ENCODE data around the gene ZNF503. TPM values are rescaled to one million over a fixed set of nuclear protein-coding genes. Genes with fewer than 3 reads are reported as not detected.

ZNF503 gene
- total and polyA plus RNA-seq, 2 of the 8 experiments (the other 6 are each of a cell fraction or from before 2014, with no cell fraction given): 0.03 to 0.13 TPM

- no peak for TF ChIP-seq BRCA1 (IDR thresholded peaks at IDR 0.05; ENCODE audit: low read depth, low read length)
These were observed 36.1 kb upstream of the ZNF503 start (continued) for GRCh38 chr10:75437693-75438092.

GRCh38 chr10:75436896-75437295, 35.3 kb upstream of the ZNF503 start:
- Histone ChIP-seq H3K79me2 (ENCODE audit: control insufficient read depth in 1 of 2, insufficient read depth in 2 of 2, low read length in 2 of 2) (no peaks in the 10 kb centered on the region), H3K4me1 (replicated peaks in 1 of 4; ENCODE audit: control insufficient read depth in 3 of 4, insufficient read depth in 4 of 4, low read length in 3 of 4) (peaks cover 0 to 2% (median under 1%) of the 10 kb centered on the region in 4 experiments; a peak in 4 of 7 replicates), H4K5ac (ENCODE audit: insufficient read length, low read depth, low read length) (no peak overlapping the region), H3K4me3 (ENCODE audit: extremely low read depth in 1 of 4, insufficient read depth in 2 of 4, low read depth in 3 of 4, low read length in 4 of 4) (no peak overlapping the region), H3K79me1 (ENCODE audit: low read depth, low read length) (no peaks in the 10 kb centered on the region), H2BK120ac (replicated peaks; ENCODE audit: low read depth, low read length) (no peak overlapping the region), H4K20me1 (replicated peaks in 1 of 2; ENCODE audit: control insufficient read depth in 1 of 2, insufficient read depth in 2 of 2, low read length in 2 of 2) (peaks cover 0 to 3% of the 10 kb centered on the region in 2 experiments), H3K4me2 (ENCODE audit: insufficient read depth in 1 of 2, low read depth in 2 of 2, low read length in 2 of 2) (no peak overlapping the region), H2BK20ac (ENCODE audit: low read length) (no peak overlapping the region), H3K9me3 (ENCODE audit: insufficient read depth in 2 of 2, low read depth in 1 of 2, low read length in 1 of 2) (no peaks in the 10 kb centered on the region), H3K23me2 (ENCODE audit: low read depth, low read length) (no peaks in the 10 kb centered on the region), H2BK5ac (ENCODE audit: low read depth, low read length) (no peak overlapping the region), H3K4ac (replicated peaks; ENCODE audit: insufficient read length, low read depth, low read length) (no peak overlapping the region), H2BK12ac (ENCODE audit: low read depth, low read length) (no peak overlapping the region), H4K8ac (ENCODE audit: extremely low read depth, insufficient read depth, low read length) (no peak overlapping the region), H2AK5ac (ENCODE audit: low read depth, low read length) (no peak overlapping the region), H3K9ac (replicated peaks in 1 of 4; ENCODE audit: extremely low read depth in 1 of 4, low read depth in 3 of 4, low read length in 3 of 4) (no peak overlapping the region), H3K56ac (replicated peaks; ENCODE audit: insufficient read length, low read depth, low read length) (no peak overlapping the region), H3K36me3 (ENCODE audit: control insufficient read depth in 2 of 4, insufficient read depth in 4 of 4, low read length in 3 of 4) (no peaks in the 10 kb centered on the region), H4K91ac (replicated peaks; ENCODE audit: insufficient read length, low read length) (no peak overlapping the region), H2BK15ac (ENCODE audit: low read length) (no peak overlapping the region), H3K27ac (ENCODE audit: low read depth, low read length) (no peak overlapping the region), H3K27me3 (replicated peaks in 1 of 4; ENCODE audit: control insufficient read depth in 3 of 4, extremely low read depth in 1 of 4, insufficient read depth in 3 of 4, low read length in 3 of 4) (peaks cover 20 to 55% (median 41%) of the 10 kb centered on the region in 4 experiments), H3K23ac (ENCODE audit: insufficient read length) (no peak overlapping the region), H3K14ac (ENCODE audit: insufficient read length) (no peak overlapping the region), H3K18ac (ENCODE audit: extremely low read depth, low read length) (no peak overlapping the region), H2AFZ (ENCODE audit: low read length) (no peak overlapping the region)
- TF ChIP-seq FOSL1 (IDR thresholded peaks at IDR 0.05; ENCODE audit: insufficient read depth, low read depth, low read length): no peak
- TF ChIP-seq CBX5 (IDR thresholded peaks at IDR 0.05; ENCODE audit: low read depth, low read length): no peak
- no peak for TF ChIP-seq E2F6 (IDR thresholded peaks at IDR 0.05)
- peak; percentile 78; the same call in 1 of the 2 replicates for TF ChIP-seq MAFK (IDR thresholded peaks at IDR 0.05; ENCODE audit: low read depth, low read length)
- no peak for TF ChIP-seq TCF12 (IDR thresholded peaks at IDR 0.05; ENCODE audit: low read depth, low read length)
- ChIA-PET POLR2A (ENCODE audit: partially characterized antibody) (no interaction called here), CTCF (ENCODE audit: partially characterized antibody) (interaction anchor here (0.7 to 2.2 kb wide), 2 partner anchors 9 to 10 kb away, joined by 3 to 7 read pairs; no protein-coding TSS in a partner anchor)
- DNase-seq (ENCODE audit: low read depth in 1 of 2, low spot score in 2 of 2): no peak
- FAIRE-seq: no peak
